Panc1 (cell line): Measurements from ENCODE around the gene ABHD4. TPM values are rescaled to one million over a fixed set of nuclear protein-coding genes. Genes with fewer than 3 reads are reported as not detected.

Experiments used
- ATAC-seq: fragments of 200-7000 bp; cut with Tn5 transposase; 2 replicates; pipeline ENCODE4 v1.9.1; 2020; ENCODE audit warnings: mild to moderate bottlenecking, moderate library complexity
- BruUV-seq: library from RNA; stranded (reverse); fragments of 400-500 nt; replicated peaks from 2 replicates; lab custom pipeline; 2021; lab: Mats Ljungman, UMichigan
- CTCF ChIA-PET: fragments of 300-600 bp; sonication (Branson Sonifier 250); formaldehyde crosslinking; loops from one replicate; lab custom pipeline; 2022; ENCODE audit warnings: antibody characterized with exemption; lab: Charles Lee
- POLR2A ChIA-PET: fragments of 300-600 bp; sonication (Branson Sonifier 250); formaldehyde crosslinking; loops from one replicate; lab custom pipeline; 2022; ENCODE audit warnings: antibody characterized with exemption; lab: Charles Lee
- DNase-seq: peaks from one replicate; pipeline ENCODE4 v3.0.0-alpha.2; 2010; ENCODE audit warnings: low read depth, low spot score
- H3K27ac ChIP-seq: 2 replicates; pipeline ENCODE4 v1.5.1; 2011; ENCODE audit warnings: mild to moderate bottlenecking, low read length, inconsistent platforms
- H3K27me3 ChIP-seq: fragments of 200-500 bp; sonication (Bioruptor generic); 2 replicates; pipeline ENCODE4 v1.6.0; 2014; ENCODE audit warnings: low read length, inconsistent platforms; ENCODE audit not compliant: control insufficient read depth, insufficient read depth
- H3K36me3 ChIP-seq: fragments of 200-500 bp; sonication (Bioruptor generic); 2 replicates; pipeline ENCODE4 v1.5.1; 2014; ENCODE audit warnings: inconsistent platforms, mild to moderate bottlenecking, low read length, moderate library complexity; ENCODE audit not compliant: control insufficient read depth, insufficient read depth
- H3K4me1 ChIP-seq: 2 replicates; pipeline ENCODE4 v1.5.1; 2011; ENCODE audit warnings: inconsistent platforms, mild to moderate bottlenecking, low read length, moderate library complexity; ENCODE audit not compliant: control insufficient read depth, insufficient read depth
- H3K4me3 ChIP-seq, 2 experiments: 2 replicates each; pipeline ENCODE4 v1.5.1; 2011 to 2012; ENCODE audit warnings: low read depth in 2 of 2, low read length in 2 of 2, mild to moderate bottlenecking in 2 of 2, inconsistent platforms in 1 of 2, moderate library complexity in 1 of 2
- H3K9me3 ChIP-seq: fragments of 200-500 bp; sonication (Bioruptor generic); 2 replicates; pipeline ENCODE4 v1.5.1; 2014; ENCODE audit warnings: low read depth, mild to moderate bottlenecking, inconsistent platforms, low read length, moderate library complexity; ENCODE audit not compliant: control insufficient read depth, insufficient read depth
- POLR2AphosphoS5 ChIP-seq: IDR thresholded peaks from 2 replicates; pipeline ENCODE4 v1.6.1; 2012; ENCODE audit warnings: mild to moderate bottlenecking, low read depth, low read length, moderate library complexity
- REST ChIP-seq, 2 experiments: IDR thresholded peaks; 2 replicates each; pipeline ENCODE4 v1.6.1; 2011 to 2012; ENCODE audit warnings: low read depth in 2 of 2, control low read depth in 1 of 2, low read length in 1 of 2, mild to moderate bottlenecking in 1 of 2, moderate library complexity in 1 of 2; ENCODE audit not compliant: insufficient read depth in 1 of 2
- SIN3A ChIP-seq: IDR thresholded peaks from 2 replicates; pipeline ENCODE4 v1.6.1; 2012; ENCODE audit warnings: low read depth, mild to moderate bottlenecking, low read length, moderate library complexity, borderline replicate concordance; ENCODE audit not compliant: insufficient read depth
- TCF7L2 ChIP-seq: IDR thresholded peaks from 2 replicates; pipeline ENCODE4 v1.6.1; 2011; ENCODE audit warnings: mild to moderate bottlenecking, low read depth, low read length, inconsistent platforms
- in situ Hi-C: cut with HindIII; loops from 2 replicates; pipeline ENCODE4 v1.10.0; 2016; ENCODE audit warnings: low sequenced_read_pairs, low pct_unique_long_range_greater_than_20kb
- intact Hi-C: fragments of 100-400 bp; cut with micrococcal nuclease; formaldehyde crosslinking; loops from one replicate; pipeline ENCODE4 v1.10.0; 2022; ENCODE audit not compliant: unreplicated experiment
- total RNA-seq: library from RNA; stranded (reverse); gene quantifications from one replicate; pipeline ENCODE4 v1.2.1, GENCODE V29; 2021; ENCODE audit not compliant: unreplicated experiment
- TF ChIP-seq, protein P1 (sequence below): fragments of 450-650 bp; IDR thresholded peaks from 2 replicates; pipeline ENCODE4 v1.5.1; 2017; ENCODE audit warnings: mild to moderate bottlenecking

Gene ABHD4
- total RNA-seq, 1 experiment from 2014 or later: 5.1 TPM

GRCh38 chr14:22555384-22556011 is 42.6 kb upstream of the ABHD4 start:
- TF ChIP-seq REST (IDR thresholded peaks at IDR 0.05; ENCODE audit: insufficient read depth in 1 of 2, low read depth in 2 of 2, low read length in 1 of 2) (no peak), SIN3A (no peak), TCF7L2 (no peak), POLR2AphosphoS5 (no peak)
- TF ChIP-seq, protein P1, sequence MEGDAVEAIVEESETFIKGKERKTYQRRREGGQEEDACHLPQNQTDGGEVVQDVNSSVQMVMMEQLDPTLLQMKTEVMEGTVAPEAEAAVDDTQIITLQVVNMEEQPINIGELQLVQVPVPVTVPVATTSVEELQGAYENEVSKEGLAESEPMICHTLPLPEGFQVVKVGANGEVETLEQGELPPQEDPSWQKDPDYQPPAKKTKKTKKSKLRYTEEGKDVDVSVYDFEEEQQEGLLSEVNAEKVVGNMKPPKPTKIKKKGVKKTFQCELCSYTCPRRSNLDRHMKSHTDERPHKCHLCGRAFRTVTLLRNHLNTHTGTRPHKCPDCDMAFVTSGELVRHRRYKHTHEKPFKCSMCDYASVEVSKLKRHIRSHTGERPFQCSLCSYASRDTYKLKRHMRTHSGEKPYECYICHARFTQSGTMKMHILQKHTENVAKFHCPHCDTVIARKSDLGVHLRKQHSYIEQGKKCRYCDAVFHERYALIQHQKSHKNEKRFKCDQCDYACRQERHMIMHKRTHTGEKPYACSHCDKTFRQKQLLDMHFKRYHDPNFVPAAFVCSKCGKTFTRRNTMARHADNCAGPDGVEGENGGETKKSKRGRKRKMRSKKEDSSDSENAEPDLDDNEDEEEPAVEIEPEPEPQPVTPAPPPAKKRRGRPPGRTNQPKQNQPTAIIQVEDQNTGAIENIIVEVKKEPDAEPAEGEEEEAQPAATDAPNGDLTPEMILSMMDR: no peak
- no peak for DNase-seq
- ChIA-PET POLR2A (no interaction called here), CTCF (interaction anchor here (0.5 to 1.6 kb wide), 3 partner anchors 14 to 357 kb away, joined by 3 to 7 read pairs (median 4); no protein-coding TSS in a partner anchor)
- Histone ChIP-seq H3K4me3 (no peak overlapping the region), H3K27ac (no peak overlapping the region), H3K4me1 (0 out of 2 replicates have a peak, but pooled peaks cover 2% of the 10 kb centered on the region), H3K9me3 (no peaks in the 10 kb centered on the region), H3K27me3 (no peaks in the 10 kb centered on the region), H3K36me3 (no peaks in the 10 kb centered on the region)
- in situ Hi-C loops: no loop called here
- no peak for ATAC-seq
- no TSS peak for BruUV-seq
- intact Hi-C loops: loop anchor here (5.0 kb wide), 1 partner anchor 97 kb away; no protein-coding TSS in a partner anchor

DNA sequence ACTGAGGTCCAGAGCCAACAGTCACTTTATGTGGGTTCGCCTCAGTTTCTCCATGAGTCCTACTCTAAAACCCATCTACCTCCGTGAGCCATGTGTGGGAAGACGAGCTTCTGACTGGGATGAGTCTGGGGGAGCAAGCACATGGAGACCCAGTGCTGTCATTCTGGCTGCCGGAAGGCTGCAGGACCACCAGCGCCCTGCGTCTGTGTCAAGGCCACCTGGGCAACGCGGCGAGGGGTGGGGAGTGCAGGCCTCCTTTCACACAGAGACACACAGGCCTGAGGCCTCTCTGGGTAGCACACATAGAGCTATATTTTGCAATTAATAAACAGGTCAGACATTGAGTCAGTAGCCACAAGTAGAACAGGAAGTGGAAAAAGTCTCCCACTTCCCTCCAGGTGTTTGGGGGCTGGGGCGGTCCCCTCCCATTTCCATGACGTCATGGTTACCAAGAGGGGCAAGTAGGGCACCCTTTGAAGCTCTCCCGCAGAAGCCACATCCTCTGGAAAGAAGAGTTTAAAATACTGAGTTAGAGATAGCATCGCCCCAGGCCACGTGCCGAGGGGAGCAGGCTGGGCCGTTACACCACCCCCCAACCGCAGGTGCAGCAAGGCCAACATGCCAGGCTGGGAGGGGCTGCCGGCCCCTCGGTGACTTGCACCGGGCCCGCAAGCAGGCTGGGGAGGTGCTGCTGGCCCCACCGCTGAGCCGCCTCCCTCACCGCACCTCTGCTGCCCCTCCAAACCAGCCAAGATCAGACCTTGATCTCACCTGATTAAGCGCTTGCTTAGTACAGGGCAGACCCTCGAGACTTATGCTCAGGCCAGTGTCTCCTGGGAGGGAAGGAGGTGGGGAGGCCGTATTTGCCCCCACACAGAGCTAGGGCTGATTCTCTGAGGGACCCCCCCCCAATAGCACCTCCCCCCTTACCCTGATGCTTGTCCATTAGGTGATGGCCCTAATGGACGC is 41.8 kb upstream of the ABHD4 start:
- H3K27ac ChIP-seq: no peak overlapping the region
- no peak for DNase-seq
- CTCF ChIA-PET: interaction anchor here (0.6 to 1.6 kb wide), 3 partner anchors 14 to 97 kb away, joined by 3 to 7 read pairs (median 5); no protein-coding TSS in a partner anchor
- POLR2A ChIA-PET: no interaction called here
- no peaks in the 10 kb centered on the region for H3K9me3 ChIP-seq
- intact Hi-C loops: loop anchor here (5.0 kb wide), 1 partner anchor 96 kb away; no protein-coding TSS in a partner anchor
- in situ Hi-C loops: no loop called here
- no peak for ATAC-seq
- H3K4me3 ChIP-seq: no peak overlapping the region
- H3K4me1 ChIP-seq: 0 out of 2 replicates have a peak, but pooled peaks cover 2% of the 10 kb centered on the region
- no peaks in the 10 kb centered on the region for H3K27me3 ChIP-seq
- no peak for TF ChIP-seq SIN3A
- TF ChIP-seq TCF7L2: no peak
- no peak for TF ChIP-seq REST (IDR thresholded peaks at IDR 0.05; ENCODE audit: insufficient read depth in 1 of 2, low read depth in 2 of 2, low read length in 1 of 2)
- no peak for TF ChIP-seq POLR2AphosphoS5
- TF ChIP-seq, protein P1: no peak
- no TSS peak for BruUV-seq
- H3K36me3 ChIP-seq: no peaks in the 10 kb centered on the region
